Common myeloid progenitor, CD34-positive (primary cell): ENCODE data around the gene DDHD1.

Experiments used
- CTCF ChIA-PET: fragments of 350-600 bp; sonication (Branson Sonifier 250); formaldehyde crosslinking; loops from one replicate; lab custom pipeline; 2021; ENCODE audit warnings: antibody characterized with exemption; lab: Charles Lee
- POLR2A ChIA-PET: fragments of 350-600 bp; sonication (Branson Sonifier 250); formaldehyde crosslinking; loops from one replicate; lab custom pipeline; 2021; ENCODE audit warnings: antibody characterized with exemption; lab: Charles Lee
- DNase-seq, 3 donors: peaks; one replicate each; pipeline versions ENCODE4 v3.0.0 to v3.0.0-alpha.2; 2013
- H3K27ac ChIP-seq, 2 experiments: 1 replicate in 1 of 2; 2 replicates in 1 of 2; pipeline ENCODE4 v1.7.0; 2013; ENCODE audit warnings: inconsistent platforms in 2 of 2, low read length in 2 of 2, mild to moderate bottlenecking in 2 of 2, low read depth in 1 of 2, moderate library complexity in 1 of 2; ENCODE audit not compliant: severe bottlenecking in 2 of 2, insufficient read depth in 1 of 2, poor library complexity in 1 of 2
- H3K27me3 ChIP-seq, 5 experiments: replicated peaks in 2 of 5; 1 replicate in 3 of 5; 2 replicates in 2 of 5; pipeline versions ENCODE4 v1.6.1 to v1.7.0; 2013; ENCODE audit warnings: low read length in 4 of 5, mild to moderate bottlenecking in 2 of 5, moderate library complexity in 2 of 5, inconsistent platforms in 1 of 5; ENCODE audit not compliant: insufficient read depth in 5 of 5, control insufficient read depth in 4 of 5
- H3K36me3 ChIP-seq, 4 experiments: 1 replicate in 2 of 4; 2 replicates in 2 of 4; pipeline versions ENCODE4 v1.6.1 to v1.7.0; 2013; ENCODE audit warnings: low read length in 3 of 4, control low read depth in 1 of 4, mild to moderate bottlenecking in 1 of 4; ENCODE audit not compliant: control insufficient read depth in 4 of 4, insufficient read depth in 4 of 4
- H3K4me1 ChIP-seq, 4 experiments: 1 replicate in 3 of 4; 2 replicates in 1 of 4; pipeline versions ENCODE4 v1.6.1 to v1.7.1; 2013; ENCODE audit warnings: low read length in 3 of 4, mild to moderate bottlenecking in 3 of 4, control low read depth in 1 of 4, inconsistent platforms in 1 of 4, moderate library complexity in 1 of 4; ENCODE audit not compliant: control insufficient read depth in 4 of 4, insufficient read depth in 4 of 4; ENCODE audit errors: control extremely low read depth in 1 of 4
- H3K4me3 ChIP-seq, 7 experiments: 1 replicate in 4 of 7; 2 replicates in 3 of 7; pipeline versions ENCODE4 v1.5.1 to v1.7.0; 2013; ENCODE audit warnings: mild to moderate bottlenecking in 7 of 7, low read length in 6 of 7, moderate library complexity in 6 of 7, inconsistent platforms in 2 of 7, low read depth in 2 of 7, control low read depth in 1 of 7; ENCODE audit not compliant: insufficient read depth in 4 of 7, control insufficient read depth in 1 of 7; ENCODE audit errors: extremely low read depth in 1 of 7
- H3K9me3 ChIP-seq, 5 experiments: 1 replicate in 4 of 5; 2 replicates in 1 of 5; pipeline versions ENCODE4 v1.6.1 to v1.7.1; 2013; ENCODE audit warnings: low read length in 4 of 5, mild to moderate bottlenecking in 2 of 5, inconsistent platforms in 1 of 5, low read depth in 1 of 5, moderate library complexity in 1 of 5; ENCODE audit not compliant: control insufficient read depth in 4 of 5, insufficient read depth in 2 of 5; ENCODE audit errors: control extremely low read depth in 1 of 5
- WGBS: methylation state at CpG from one replicate; pipeline ENCODE4 v1.1.5; 2013; ENCODE audit not compliant: insufficient coverage; 5-methylcytosine and 5-hydroxymethylcytosine counted together

Gene DDHD1

DNA sequence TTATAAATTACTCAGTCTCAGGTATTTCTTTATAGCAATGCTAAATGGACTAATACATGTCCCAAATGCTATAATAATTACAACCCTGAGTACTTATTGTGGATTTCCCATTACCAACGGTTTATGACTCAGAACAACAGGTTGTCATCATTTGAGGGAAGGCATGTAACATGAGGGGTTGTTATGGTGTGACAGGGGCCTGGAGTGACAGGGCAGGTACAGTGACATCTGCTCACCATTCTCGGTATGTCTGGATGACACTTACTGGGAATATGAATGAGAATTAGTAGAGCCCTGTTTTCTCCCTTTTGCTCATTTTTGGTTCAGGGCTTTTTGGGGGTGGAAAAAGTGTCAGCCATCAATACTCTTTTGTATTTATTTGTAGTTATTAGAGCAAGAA is 166.1 kb downstream of the DDHD1 start:
- H3K4me3 ChIP-seq = no peak overlapping the region
- H3K27ac ChIP-seq = no peak overlapping the region
- no peaks in the 10 kb centered on the region for H3K27me3 ChIP-seq
- ChIA-PET CTCF (no interaction called here), POLR2A (no interaction called here)
- no peaks in the 10 kb centered on the region for H3K9me3 ChIP-seq
- no peaks in the 10 kb centered on the region for H3K4me1 ChIP-seq
- no peaks in the 10 kb centered on the region for H3K36me3 ChIP-seq
- DNase-seq = no peak
- WGBS = 100% methylated on average over 2 of the region's 2 CpGs
